ENCODE measurements around the gene HNF1A.
"Not testable (repeated sequence)": the region's sequence is repeated elsewhere in the genome, so short reads cannot be mapped to it uniquely, and the experiment has no call there.

Gene HNF1A

GRCh38 chr12:120940006-120940405, 38.3 kb upstream of the HNF1A start:
- Histone ChIP-seq H3K9me3 (ENCODE audit: control insufficient read depth in 5 of 5, low read length in 5 of 5) (no peaks in the 10 kb centered on the region), H3K4me3 (ENCODE audit: low read depth in 1 of 5, low read length in 5 of 5) (no peak overlapping the region), H3K27ac (ENCODE audit: low read depth, low read length) (no peak overlapping the region), H3K27me3 (ENCODE audit: control insufficient read depth in 5 of 5, insufficient read depth in 4 of 5, low read length in 5 of 5) (peaks cover 0 to 3% (median 0%) of the 10 kb centered on the region in 5 donors), H3K4me1 (ENCODE audit: control insufficient read depth in 5 of 5, insufficient read depth in 5 of 5, low read length in 5 of 5) (peaks cover 0 to 24% (median 0%) of the 10 kb centered on the region in 5 donors), H3K36me3 (ENCODE audit: control insufficient read depth in 5 of 5, insufficient read depth in 5 of 5, low read length in 5 of 5) (no peaks in the 10 kb centered on the region), H3K9ac (ENCODE audit: low read length in 5 of 5) (no peak overlapping the region)

- no peak overlapping the region for H3K27ac ChIP-seq (ENCODE audit: low read depth, low read length)
- H3K36me3 ChIP-seq (ENCODE audit: control insufficient read depth in 5 of 5, insufficient read depth in 5 of 5, low read length in 5 of 5), result no peaks in the 10 kb centered on the region
- no peak overlapping the region for H3K9ac ChIP-seq (ENCODE audit: low read length in 5 of 5)
- peaks cover 0 to 3% (median 0%) of the 10 kb centered on the region in 5 donors for H3K27me3 ChIP-seq (ENCODE audit: control insufficient read depth in 5 of 5, insufficient read depth in 4 of 5, low read length in 5 of 5)
- H3K4me1 ChIP-seq (ENCODE audit: control insufficient read depth in 5 of 5, insufficient read depth in 5 of 5, low read length in 5 of 5), result peaks cover 0 to 19% (median 0%) of the 10 kb centered on the region in 5 donors
- no peak overlapping the region for H3K4me3 ChIP-seq (ENCODE audit: low read depth in 1 of 5, low read length in 5 of 5)
- no peaks in the 10 kb centered on the region for H3K9me3 ChIP-seq (ENCODE audit: control insufficient read depth in 5 of 5, low read length in 5 of 5)
Observed at GRCh38 chr12:120940799-120941198, 37.5 kb upstream of the HNF1A start.

GRCh38 chr12:120941412-120941811, 36.9 kb upstream of the HNF1A start:
- Histone ChIP-seq H3K27me3 (ENCODE audit: control insufficient read depth in 5 of 5, insufficient read depth in 4 of 5, low read length in 5 of 5) (peaks cover 0 to 3% (median 0%) of the 10 kb centered on the region in 5 donors), H3K36me3 (ENCODE audit: control insufficient read depth in 5 of 5, insufficient read depth in 5 of 5, low read length in 5 of 5) (no peaks in the 10 kb centered on the region), H3K9me3 (ENCODE audit: control insufficient read depth in 5 of 5, low read length in 5 of 5) (no peaks in the 10 kb centered on the region), H3K4me1 (ENCODE audit: control insufficient read depth in 5 of 5, insufficient read depth in 5 of 5, low read length in 5 of 5) (peaks cover 0 to 13% (median 0%) of the 10 kb centered on the region in 5 donors), H3K9ac (ENCODE audit: low read length in 5 of 5) (no peak overlapping the region), H3K4me3 (ENCODE audit: low read depth in 1 of 5, low read length in 5 of 5) (no peak overlapping the region), H3K27ac (ENCODE audit: low read depth, low read length) (no peak overlapping the region)

GRCh38 chr12:120941846-120942405, 36.4 kb upstream of the HNF1A start:
- Histone ChIP-seq H3K9me3 (ENCODE audit: control insufficient read depth in 5 of 5, low read length in 5 of 5) (no peaks in the 10 kb centered on the region), H3K36me3 (ENCODE audit: control insufficient read depth in 5 of 5, insufficient read depth in 5 of 5, low read length in 5 of 5) (no peaks in the 10 kb centered on the region), H3K27me3 (ENCODE audit: control insufficient read depth in 5 of 5, insufficient read depth in 4 of 5, low read length in 5 of 5) (peaks cover 0 to 2% (median 0%) of the 10 kb centered on the region in 5 donors), H3K4me3 (ENCODE audit: low read depth in 1 of 5, low read length in 5 of 5) (no peak overlapping the region), H3K9ac (ENCODE audit: low read length in 5 of 5) (no peak overlapping the region), H3K4me1 (ENCODE audit: control insufficient read depth in 5 of 5, insufficient read depth in 5 of 5, low read length in 5 of 5) (peaks cover 0 to 12% (median 0%) of the 10 kb centered on the region in 5 donors), H3K27ac (ENCODE audit: low read depth, low read length) (no peak overlapping the region)

GRCh38 chr12:120943482-120943881, 34.9 kb upstream of the HNF1A start:
- Histone ChIP-seq H3K9me3 (ENCODE audit: control insufficient read depth in 5 of 5, low read length in 5 of 5) (no peaks in the 10 kb centered on the region), H3K36me3 (ENCODE audit: control insufficient read depth in 5 of 5, insufficient read depth in 5 of 5, low read length in 5 of 5) (no peaks in the 10 kb centered on the region), H3K4me1 (ENCODE audit: control insufficient read depth in 5 of 5, insufficient read depth in 5 of 5, low read length in 5 of 5) (peaks cover 0 to 3% (median 0%) of the 10 kb centered on the region in 5 donors), H3K4me3 (ENCODE audit: low read depth in 1 of 5, low read length in 5 of 5) (no peak overlapping the region), H3K27me3 (ENCODE audit: control insufficient read depth in 5 of 5, insufficient read depth in 4 of 5, low read length in 5 of 5) (no peaks in the 10 kb centered on the region), H3K9ac (ENCODE audit: low read length in 5 of 5) (no peak overlapping the region), H3K27ac (ENCODE audit: low read depth, low read length) (no peak overlapping the region)

- Histone ChIP-seq H3K4me3 (ENCODE audit: low read depth in 1 of 5, low read length in 5 of 5) (no peak overlapping the region), H3K27me3 (ENCODE audit: control insufficient read depth in 5 of 5, insufficient read depth in 4 of 5, low read length in 5 of 5) (no peaks in the 10 kb centered on the region), H3K4me1 (ENCODE audit: control insufficient read depth in 5 of 5, insufficient read depth in 5 of 5, low read length in 5 of 5) (peaks cover 0 to 3% (median 0%) of the 10 kb centered on the region in 5 donors), H3K27ac (ENCODE audit: low read depth, low read length) (no peak overlapping the region), H3K9ac (ENCODE audit: low read length in 5 of 5) (no peak overlapping the region), H3K9me3 (ENCODE audit: control insufficient read depth in 5 of 5, low read length in 5 of 5) (no peaks in the 10 kb centered on the region), H3K36me3 (ENCODE audit: control insufficient read depth in 5 of 5, insufficient read depth in 5 of 5, low read length in 5 of 5) (no peaks in the 10 kb centered on the region)
Observed at GRCh38 chr12:120944645-120945217, 33.6 kb upstream of the HNF1A start.

- not testable (repeated sequence) for H3K9me3 ChIP-seq (ENCODE audit: control insufficient read depth in 5 of 5, low read length in 5 of 5); H3K4me3 ChIP-seq (ENCODE audit: low read depth in 1 of 5, low read length in 5 of 5); H3K9ac ChIP-seq (ENCODE audit: low read length in 5 of 5); H3K4me1 ChIP-seq (ENCODE audit: control insufficient read depth in 5 of 5, insufficient read depth in 5 of 5, low read length in 5 of 5); H3K27me3 ChIP-seq (ENCODE audit: control insufficient read depth in 5 of 5, insufficient read depth in 4 of 5, low read length in 5 of 5); H3K27ac ChIP-seq (ENCODE audit: low read depth, low read length); H3K36me3 ChIP-seq (ENCODE audit: control insufficient read depth in 5 of 5, insufficient read depth in 5 of 5, low read length in 5 of 5)
Observed at GRCh38 chr12:120945516-120945915, 32.8 kb upstream of the HNF1A start.

GRCh38 chr12:120950260-120950799, 28.0 kb upstream of the HNF1A start:
- H3K27me3 ChIP-seq (ENCODE audit: control insufficient read depth in 5 of 5, insufficient read depth in 4 of 5, low read length in 5 of 5); H3K36me3 ChIP-seq (ENCODE audit: control insufficient read depth in 5 of 5, insufficient read depth in 5 of 5, low read length in 5 of 5); H3K4me1 ChIP-seq (ENCODE audit: control insufficient read depth in 5 of 5, insufficient read depth in 5 of 5, low read length in 5 of 5); H3K9ac ChIP-seq (ENCODE audit: low read length in 5 of 5); H3K27ac ChIP-seq (ENCODE audit: low read depth, low read length); H3K4me3 ChIP-seq (ENCODE audit: low read depth in 1 of 5, low read length in 5 of 5); H3K9me3 ChIP-seq (ENCODE audit: control insufficient read depth in 5 of 5, low read length in 5 of 5): not testable (repeated sequence)

- Histone ChIP-seq H3K4me1 (ENCODE audit: control insufficient read depth in 5 of 5, insufficient read depth in 5 of 5, low read length in 5 of 5) (no peaks in the 10 kb centered on the region), H3K9ac (ENCODE audit: low read length in 5 of 5) (no peak overlapping the region), H3K27me3 (ENCODE audit: control insufficient read depth in 5 of 5, insufficient read depth in 4 of 5, low read length in 5 of 5) (no peaks in the 10 kb centered on the region), H3K36me3 (ENCODE audit: control insufficient read depth in 5 of 5, insufficient read depth in 5 of 5, low read length in 5 of 5) (no peaks in the 10 kb centered on the region), H3K9me3 (ENCODE audit: control insufficient read depth in 5 of 5, low read length in 5 of 5) (peaks cover 0 to 10% (median 3%) of the 10 kb centered on the region in 5 donors), H3K27ac (ENCODE audit: low read depth, low read length) (no peak overlapping the region), H3K4me3 (ENCODE audit: low read depth in 1 of 5, low read length in 5 of 5) (no peak overlapping the region)
Observed at GRCh38 chr12:120950807-120951206, 27.5 kb upstream of the HNF1A start.

GRCh38 chr12:120955232-120955631, 23.1 kb upstream of the HNF1A start:
- no peak overlapping the region for H3K9ac ChIP-seq (ENCODE audit: low read length in 5 of 5)
- no peak overlapping the region for H3K27ac ChIP-seq (ENCODE audit: low read depth, low read length)
- peaks cover 0 to 3% (median 0%) of the 10 kb centered on the region in 5 donors for H3K27me3 ChIP-seq (ENCODE audit: control insufficient read depth in 5 of 5, insufficient read depth in 4 of 5, low read length in 5 of 5)
- no peaks in the 10 kb centered on the region for H3K4me1 ChIP-seq (ENCODE audit: control insufficient read depth in 5 of 5, insufficient read depth in 5 of 5, low read length in 5 of 5)
- H3K36me3 ChIP-seq (ENCODE audit: control insufficient read depth in 5 of 5, insufficient read depth in 5 of 5, low read length in 5 of 5), result no peaks in the 10 kb centered on the region
- no peak overlapping the region for H3K4me3 ChIP-seq (ENCODE audit: low read depth in 1 of 5, low read length in 5 of 5)
- H3K9me3 ChIP-seq (ENCODE audit: control insufficient read depth in 5 of 5, low read length in 5 of 5), result peaks cover 0 to 10% (median 3%) of the 10 kb centered on the region in 5 donors

All from subcutaneous abdominal adipose tissue (tissue), 5 donors.